K562 (cell line): ENCODE data around the gene RPP14. TPM values are rescaled to one million over a fixed set of nuclear protein-coding genes. Genes with fewer than 3 reads are reported as not detected.
A peak's percentile ranks its signal among the peaks of the same experiment; 100 is the strongest.

Experiments used
- C11orf30 ChIP-seq: fragments of 450-650 bp; IDR thresholded peaks from 2 replicates; pipeline ENCODE4 v1.6.1; 2016; ENCODE audit warnings: low read depth, mild to moderate bottlenecking
- CBFB ChIP-seq: sonication (generic); formaldehyde crosslinking; IDR thresholded peaks from 2 replicates; pipeline ENCODE4 v1.4.0; 2020; ENCODE audit warnings: mild to moderate bottlenecking, missing genetic modification reagents
- CBX2 ChIP-seq: fragments of 200-600 bp; sonication (generic); IDR thresholded peaks from one replicate; pipeline ENCODE4 v1.6.1; 2012; ENCODE audit warnings: mild to moderate bottlenecking, low read length, inconsistent platforms; ENCODE audit not compliant: insufficient read depth, poor library complexity, severe bottlenecking
- CBX3 ChIP-seq, 2 experiments: IDR thresholded peaks; 1 replicate in 1 of 2; 2 replicates in 1 of 2; pipeline ENCODE4 v1.6.1; 2012; ENCODE audit warnings: inconsistent platforms in 2 of 2, low read length in 2 of 2, borderline replicate concordance in 1 of 2, control low read depth in 1 of 2
- CC2D1A ChIP-seq: fragments of 450-650 bp; IDR thresholded peaks from 2 replicates; pipeline ENCODE4 v1.6.1; 2017; ENCODE audit warnings: mild to moderate bottlenecking
- CCAR2 ChIP-seq: fragments of 200-400 bp; formaldehyde crosslinking; IDR thresholded peaks from 2 replicates; pipeline ENCODE4 v1.6.1; 2017; ENCODE audit warnings: mild to moderate bottlenecking, low read depth, low read length
- CTCFL ChIP-seq: IDR thresholded peaks from 2 replicates; pipeline ENCODE4 v1.6.1; 2011; ENCODE audit warnings: borderline replicate concordance, low read depth, mild to moderate bottlenecking, moderate library complexity, low read length; ENCODE audit not compliant: insufficient read depth, poor library complexity, severe bottlenecking
- GABPB1 ChIP-seq: sonication (generic); formaldehyde crosslinking; IDR thresholded peaks from 2 replicates; pipeline ENCODE4 v1.8.0; 2022; ENCODE audit warnings: mild to moderate bottlenecking, missing genetic modification reagents
- IFI16 ChIP-seq: fragments of 250-450 bp; sonication (Bioruptor Pico); IDR thresholded peaks from 2 replicates; pipeline ENCODE4 v2.1.2; 2022; ENCODE audit warnings: mild to moderate bottlenecking, inconsistent platforms
- KHSRP ChIP-seq: fragments of 450-650 bp; IDR thresholded peaks from 2 replicates; pipeline ENCODE4 v1.6.1; 2017
- MCM7 ChIP-seq, 2 experiments: fragments of 450-650 bp; IDR thresholded peaks; 2 replicates each; pipeline ENCODE4 v1.6.1; 2016 to 2018
- MTA3 ChIP-seq: fragments of 450-650 bp; formaldehyde crosslinking; IDR thresholded peaks from 2 replicates; pipeline ENCODE4 v1.6.1; 2017; ENCODE audit warnings: mild to moderate bottlenecking, borderline replicate concordance
- NCOA6 ChIP-seq: fragments of 450-650 bp; IDR thresholded peaks from 2 replicates; pipeline ENCODE4 v1.6.1; 2017; ENCODE audit warnings: mild to moderate bottlenecking
- PHB ChIP-seq: fragments of 250-450 bp; sonication (Bioruptor Pico); IDR thresholded peaks from 2 replicates; pipeline ENCODE4 v1.5.0; 2021
- PHTF2 ChIP-seq: fragments of 250-450 bp; sonication (Bioruptor Pico); IDR thresholded peaks from 2 replicates; pipeline ENCODE4 v1.5.0; 2021; ENCODE audit warnings: mild to moderate bottlenecking
- RB1 ChIP-seq: fragments of 450-650 bp; IDR thresholded peaks from 2 replicates; pipeline ENCODE4 v1.6.1; 2017; ENCODE audit warnings: low read depth, mild to moderate bottlenecking
- SMAD1 ChIP-seq: fragments of 150-350 bp; IDR thresholded peaks from 2 replicates; pipeline ENCODE4 v1.6.1; 2014; ENCODE audit warnings: low read length, low read depth; ENCODE audit not compliant: partially characterized antibody
- SMARCA4 ChIP-seq: fragments of 450-650 bp; IDR thresholded peaks from 2 replicates; pipeline ENCODE4 v1.6.1; 2016
- TAF1 ChIP-seq: IDR thresholded peaks from 2 replicates; pipeline ENCODE4 v1.6.1; 2011; ENCODE audit warnings: mild to moderate bottlenecking, low read length, moderate library complexity; ENCODE audit not compliant: insufficient read depth, control insufficient read depth, severe bottlenecking; ENCODE audit errors: extremely low read depth
- YBX1 ChIP-seq: fragments of 450-650 bp; IDR thresholded peaks from 2 replicates; pipeline ENCODE4 v1.7.1; 2016; ENCODE audit warnings: mild to moderate bottlenecking
- ZNF431 ChIP-seq: sonication (generic); formaldehyde crosslinking; IDR thresholded peaks from 2 replicates; pipeline ENCODE4 v1.8.0; 2022; ENCODE audit warnings: mild to moderate bottlenecking, missing genetic modification reagents
- polyA plus RNA-seq, 8 experiments: library from polyadenylated mRNA; depleted of rRNA in 4 of 8; stranded (reverse) in 5 of 8; unstranded in 3 of 8; fragments of >200 nt; fragmentation: Nextera tagmentation in 2 of 8; fragmentation: Illumina TruSeq in 1 of 8; extraction: Ambion mirVana in 2 of 8; extraction: Trizol in 1 of 8; gene quantifications; 2 replicates each; pipeline versions ENCODE4 v1.2.1 to v1.2.3, GENCODE V29; 2011 to 2014; ENCODE audit warnings: inconsistent platforms in 1 of 8, missing spikeins in 1 of 8
- total RNA-seq, 7 experiments: library from RNA; depleted of rRNA in 6 of 7; stranded (reverse); fragments of >200 nt in 6 of 7; fragmentation: Illumina TruSeq in 2 of 7; extraction: Trizol in 2 of 7; gene quantifications; 2 replicates each; pipeline versions ENCODE4 v1.2.1 to v1.2.3, GENCODE V29; 2011 to 2021; ENCODE audit warnings: low replicate concordance in 1 of 7
- TF ChIP-seq, protein P1 (sequence below): sonication (generic); formaldehyde crosslinking; IDR thresholded peaks from 2 replicates; pipeline ENCODE4 v1.8.0; 2022; ENCODE audit warnings: mild to moderate bottlenecking, missing genetic modification reagents
- TF ChIP-seq, protein P2 (sequence below): fragments of 450-650 bp; IDR thresholded peaks from 2 replicates; pipeline ENCODE4 v1.6.1; 2016; ENCODE audit warnings: mild to moderate bottlenecking
- TF ChIP-seq, protein P3 (sequence below): sonication (generic); formaldehyde crosslinking; IDR thresholded peaks from 2 replicates; pipeline ENCODE4 v1.8.1; 2022; ENCODE audit warnings: missing genetic modification reagents

RPP14 gene
- total and polyA plus RNA-seq, 9 of the 15 experiments (the other 6 are each of a cell fraction or from before 2014, with no cell fraction given): 13.5 to 20.8 (median 15.4) TPM

DNA sequence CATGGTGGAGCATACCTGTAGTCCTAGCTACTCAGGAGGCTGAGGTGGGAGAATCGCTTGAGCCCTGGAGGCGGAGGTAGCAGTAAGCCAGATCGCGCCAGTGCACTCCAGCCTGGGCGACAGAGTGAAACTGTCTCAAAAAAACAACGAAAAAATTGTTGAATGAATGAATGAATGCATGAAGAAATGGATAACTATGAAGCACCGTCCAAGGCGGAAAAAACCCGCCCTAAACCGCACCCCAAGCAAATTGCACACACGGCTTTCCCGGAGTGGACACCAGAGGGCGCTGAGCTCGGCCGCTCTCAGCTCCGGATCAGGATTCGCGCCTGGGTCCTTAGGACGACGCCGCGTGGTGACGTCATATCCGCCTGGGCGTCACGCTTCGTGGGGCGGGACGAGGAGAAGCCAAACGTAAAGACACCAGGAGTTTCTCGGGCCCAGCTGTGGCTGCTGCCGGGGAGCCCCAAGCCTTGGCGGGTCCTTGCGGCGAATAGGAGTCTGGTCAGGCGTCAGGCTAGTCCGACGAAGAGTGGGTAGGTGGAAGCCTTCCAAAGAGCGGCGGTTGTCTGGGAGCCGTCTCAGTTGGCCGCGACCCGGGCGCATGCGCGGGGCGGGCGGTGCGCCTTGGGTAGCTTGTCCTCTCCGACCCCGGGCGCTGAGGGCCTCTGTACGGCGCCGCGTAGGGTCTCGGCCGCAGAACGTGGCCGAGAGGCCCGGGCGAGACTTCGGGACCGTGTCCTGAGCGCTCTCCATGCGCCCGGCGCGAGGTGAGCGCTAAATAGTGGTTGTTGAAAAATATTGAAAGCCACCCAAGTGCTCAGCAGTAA lies at the start of gene RPP14, which contains the start of gene HTD2 (continued):
- TF ChIP-seq ZNF431 (CRISPR knock-in tag) (0 out of 2 replicates have a peak, but pooled peaks have one; percentile 34), CC2D1A (no peak), CCAR2 (no peak), CTCFL (peak; percentile 24), PHTF2 (CRISPR knock-in tag) (no peak), SMARCA4 (no peak), CBX3 (IDR thresholded peaks at IDR 0.05; ENCODE audit: borderline replicate concordance in 1 of 2, low read length in 2 of 2) (peak in 1 of 2 experiments; percentile 71; a peak in 1 of 3 replicates), PHB (CRISPR knock-in tag) (no peak), GABPB1 (CRISPR knock-in tag) (peak; percentile 96), YBX1 (no peak), NCOA6 (peak; percentile 80; the same call in 1 of the 2 replicates), CBFB (CRISPR knock-in tag) (0 out of 2 replicates have a peak, but pooled peaks have one; percentile 57), TAF1 (peak; percentile 57), MTA3 (peak; percentile 69; the same call in 1 of the 2 replicates), SMAD1 (no peak), CBX2 (no peak), C11orf30 (peak; percentile 91), KHSRP (peak; percentile 89), RB1 (peak; percentile 91), IFI16 (CRISPR knock-in tag) (no peak), MCM7 (IDR thresholded peaks at IDR 0.05) (no peak)
- TF ChIP-seq, protein P1, sequence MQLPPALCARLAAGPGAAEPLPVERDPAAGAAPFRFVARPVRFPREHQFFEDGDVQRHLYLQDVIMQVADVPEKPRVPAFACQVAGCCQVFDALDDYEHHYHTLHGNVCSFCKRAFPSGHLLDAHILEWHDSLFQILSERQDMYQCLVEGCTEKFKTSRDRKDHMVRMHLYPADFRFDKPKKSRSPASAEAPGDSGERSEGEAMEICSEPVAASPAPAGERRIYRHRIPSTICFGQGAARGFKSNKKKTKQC: no peak
- TF ChIP-seq, protein P2, sequence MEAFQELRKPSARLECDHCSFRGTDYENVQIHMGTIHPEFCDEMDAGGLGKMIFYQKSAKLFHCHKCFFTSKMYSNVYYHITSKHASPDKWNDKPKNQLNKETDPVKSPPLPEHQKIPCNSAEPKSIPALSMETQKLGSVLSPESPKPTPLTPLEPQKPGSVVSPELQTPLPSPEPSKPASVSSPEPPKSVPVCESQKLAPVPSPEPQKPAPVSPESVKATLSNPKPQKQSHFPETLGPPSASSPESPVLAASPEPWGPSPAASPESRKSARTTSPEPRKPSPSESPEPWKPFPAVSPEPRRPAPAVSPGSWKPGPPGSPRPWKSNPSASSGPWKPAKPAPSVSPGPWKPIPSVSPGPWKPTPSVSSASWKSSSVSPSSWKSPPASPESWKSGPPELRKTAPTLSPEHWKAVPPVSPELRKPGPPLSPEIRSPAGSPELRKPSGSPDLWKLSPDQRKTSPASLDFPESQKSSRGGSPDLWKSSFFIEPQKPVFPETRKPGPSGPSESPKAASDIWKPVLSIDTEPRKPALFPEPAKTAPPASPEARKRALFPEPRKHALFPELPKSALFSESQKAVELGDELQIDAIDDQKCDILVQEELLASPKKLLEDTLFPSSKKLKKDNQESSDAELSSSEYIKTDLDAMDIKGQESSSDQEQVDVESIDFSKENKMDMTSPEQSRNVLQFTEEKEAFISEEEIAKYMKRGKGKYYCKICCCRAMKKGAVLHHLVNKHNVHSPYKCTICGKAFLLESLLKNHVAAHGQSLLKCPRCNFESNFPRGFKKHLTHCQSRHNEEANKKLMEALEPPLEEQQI: no peak
- TF ChIP-seq, protein P3, sequence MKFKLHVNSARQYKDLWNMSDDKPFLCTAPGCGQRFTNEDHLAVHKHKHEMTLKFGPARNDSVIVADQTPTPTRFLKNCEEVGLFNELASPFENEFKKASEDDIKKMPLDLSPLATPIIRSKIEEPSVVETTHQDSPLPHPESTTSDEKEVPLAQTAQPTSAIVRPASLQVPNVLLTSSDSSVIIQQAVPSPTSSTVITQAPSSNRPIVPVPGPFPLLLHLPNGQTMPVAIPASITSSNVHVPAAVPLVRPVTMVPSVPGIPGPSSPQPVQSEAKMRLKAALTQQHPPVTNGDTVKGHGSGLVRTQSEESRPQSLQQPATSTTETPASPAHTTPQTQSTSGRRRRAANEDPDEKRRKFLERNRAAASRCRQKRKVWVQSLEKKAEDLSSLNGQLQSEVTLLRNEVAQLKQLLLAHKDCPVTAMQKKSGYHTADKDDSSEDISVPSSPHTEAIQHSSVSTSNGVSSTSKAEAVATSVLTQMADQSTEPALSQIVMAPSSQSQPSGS (CRISPR knock-in tag): peak; percentile 54; the same call in 1 of the 2 replicates
